CD14-positive monocyte (primary cell): ENCODE data around the gene TMEM214. TPM values are rescaled to one million over a fixed set of nuclear protein-coding genes. Genes with fewer than 3 reads are reported as not detected.

Experiments
- DNase-seq, 3 donors: peaks; one replicate each; pipeline ENCODE4 v3.0.0-alpha.2; 2011 to 2022
- H2AFZ ChIP-seq: 2 replicates; pipeline ENCODE4 v1.6.0; 2012; ENCODE audit warnings: mild to moderate bottlenecking, low read depth, low read length, inconsistent platforms; ENCODE audit not compliant: insufficient read depth, poor library complexity, severe bottlenecking
- H3K27ac ChIP-seq, 2 donors: 1 replicate in 1 of 2; 2 replicates in 1 of 2; pipeline ENCODE4 v1.5.1; 2012 to 2013; ENCODE audit warnings: low read length in 2 of 2, control low read depth in 1 of 2, inconsistent platforms in 1 of 2, low read depth in 1 of 2, mild to moderate bottlenecking in 1 of 2
- H3K27me3 ChIP-seq, 2 donors: one replicate each; pipeline versions ENCODE4 v1.6.0 to v1.6.1; 2011 to 2013; ENCODE audit warnings: low read length in 2 of 2; ENCODE audit not compliant: control insufficient read depth in 2 of 2, insufficient read depth in 2 of 2
- H3K36me3 ChIP-seq, 2 donors: replicated peaks in 1 of 2; 1 replicate in 1 of 2; 2 replicates in 1 of 2; pipeline versions ENCODE4 v1.5.1 to v1.6.1; 2012 to 2013; ENCODE audit warnings: low read length in 2 of 2, control low read depth in 1 of 2, inconsistent platforms in 1 of 2, mild to moderate bottlenecking in 1 of 2; ENCODE audit not compliant: insufficient read depth in 2 of 2, control insufficient read depth in 1 of 2
- H3K4me1 ChIP-seq, 2 donors: 1 replicate in 1 of 2; 2 replicates in 1 of 2; pipeline versions ENCODE4 v1.5.1 to v1.6.1; 2012 to 2013; ENCODE audit warnings: low read length in 2 of 2, control low read depth in 1 of 2, inconsistent platforms in 1 of 2, mild to moderate bottlenecking in 1 of 2, moderate library complexity in 1 of 2; ENCODE audit not compliant: insufficient read depth in 2 of 2, control insufficient read depth in 1 of 2
- H3K4me2 ChIP-seq: replicated peaks from 2 replicates; pipeline ENCODE3; 2012; ENCODE audit warnings: low read length, moderate library complexity, mild to moderate bottlenecking; ENCODE audit not compliant: poor library complexity, severe bottlenecking; ENCODE audit errors: extremely low read depth
- H3K4me3 ChIP-seq, 3 experiments: fragments of 200-600 bp in 1 of 3; sonication (generic) in 1 of 3; replicated peaks in 1 of 3; 1 replicate in 2 of 3; 2 replicates in 1 of 3; pipeline ENCODE4 v1.5.1; 2011 to 2013; ENCODE audit warnings: low read length in 3 of 3, mild to moderate bottlenecking in 3 of 3, control low read depth in 2 of 3, low read depth in 2 of 3, inconsistent platforms in 1 of 3, moderate library complexity in 1 of 3
- H3K79me2 ChIP-seq: 2 replicates; pipeline ENCODE4 v1.6.0; 2012; ENCODE audit warnings: mild to moderate bottlenecking, control low read depth, inconsistent platforms, low read length, moderate library complexity; ENCODE audit not compliant: insufficient read depth
- H3K9ac ChIP-seq: 2 replicates; pipeline ENCODE4 v1.6.0; 2017; ENCODE audit warnings: low read length, mild to moderate bottlenecking; ENCODE audit not compliant: insufficient read depth, poor library complexity, severe bottlenecking
- H3K9me3 ChIP-seq, 2 donors: replicated peaks in 1 of 2; 1 replicate in 1 of 2; 2 replicates in 1 of 2; pipeline versions ENCODE4 v1.5.1 to v1.6.1; 2012 to 2013; ENCODE audit warnings: low read length in 2 of 2, control low read depth in 1 of 2; ENCODE audit not compliant: control insufficient read depth in 1 of 2, insufficient read depth in 1 of 2
- H4K20me1 ChIP-seq: 2 replicates; pipeline ENCODE4 v1.6.0; 2012; ENCODE audit warnings: mild to moderate bottlenecking, low read length, control low read depth, moderate library complexity; ENCODE audit not compliant: insufficient read depth
- H3K27ac Mint-ChIP-seq, 7 donors: one replicate each; pipeline ENCODE4 v1.8.0; 2020; ENCODE audit warnings: mild to moderate bottlenecking in 7 of 7, mixed read lengths in 7 of 7, moderate library complexity in 6 of 7, inconsistent platforms in 2 of 7
- H3K27me3 Mint-ChIP-seq, 3 donors: one replicate each; pipeline ENCODE4 v1.8.0; 2021 to 2022; ENCODE audit warnings: low read depth in 3 of 3, mild to moderate bottlenecking in 3 of 3, mixed read lengths in 3 of 3, moderate library complexity in 3 of 3, inconsistent platforms in 1 of 3
- H3K36me3 Mint-ChIP-seq, 2 donors: one replicate each; pipeline ENCODE4 v1.8.0; 2020; ENCODE audit warnings: mixed read lengths in 2 of 2, inconsistent platforms in 1 of 2, mild to moderate bottlenecking in 1 of 2
- H3K4me1 Mint-ChIP-seq: one replicate; pipeline ENCODE4 v1.8.0; 2020; ENCODE audit warnings: mild to moderate bottlenecking, mixed read lengths
- H3K4me3 Mint-ChIP-seq, 2 donors: one replicate each; pipeline ENCODE4 v1.8.0; 2020; ENCODE audit warnings: mild to moderate bottlenecking in 2 of 2, mixed read lengths in 2 of 2, moderate library complexity in 1 of 2
- H3K9me3 Mint-ChIP-seq, 7 donors: one replicate each; pipeline ENCODE4 v1.8.0; 2020 to 2022; ENCODE audit warnings: mixed read lengths in 7 of 7, mild to moderate bottlenecking in 6 of 7, moderate library complexity in 6 of 7, inconsistent platforms in 2 of 7
- CTCF ChIP-seq: fragments of 200-600 bp; IDR thresholded peaks from one replicate; pipeline ENCODE4 v1.8.0; 2022; ENCODE audit warnings: antibody characterized with exemption, mild to moderate bottlenecking
- WGBS: methylation state at CpG from one replicate; pipeline ENCODE4 v1.1.5; 2013; ENCODE audit warnings: missing lambda C conversion rate; ENCODE audit not compliant: insufficient coverage; 5-methylcytosine and 5-hydroxymethylcytosine counted together
- intact Hi-C, 2 donors: fragments of 100-400 bp; cut with micrococcal nuclease; formaldehyde crosslinking; loops; one replicate each; pipeline versions ENCODE4 v1.15.0 to v1.15.1; 2023
- polyA plus RNA-seq, 3 donors: library from polyadenylated mRNA; depleted of rRNA in 1 of 3; unstranded in 2 of 3; stranded (reverse) in 1 of 3; fragments of 300-500 nt in 2 of 3; fragments of >200 nt in 1 of 3; fragmentation: Illumina TruSeq in 2 of 3; gene quantifications; 1 replicate in 2 of 3; 2 replicates in 1 of 3; pipeline ENCODE4 v1.2.3, GENCODE V29; 2012 to 2021

The TMEM214 gene
- polyA plus RNA-seq, 3 donors, result 18.3 to 61.7 (median 26.9) TPM

GRCh38 chr2:27051902-27052645 is 19.3 kb downstream of the TMEM214 start:
- peak overlapping the region; percentile 59 to 85 (median 64) for H3K4me3 ChIP-seq
- Mint-ChIP-seq H3K4me1 (peaks cover 19% of the 10 kb centered on the region), H3K9me3 (no peaks in the 10 kb centered on the region), H3K36me3 (peaks cover 15 to 28% of the 10 kb centered on the region in 2 donors), H3K27me3 (peaks cover 5 to 15% (median 12%) of the 10 kb centered on the region in 3 donors), H3K27ac (peak overlapping the region; percentile 28 to 74 (median 50)), H3K4me3 (peak overlapping the region; percentile 91 to 97)
- peak in 1 of 3 donors; percentile 16 for DNase-seq
- H3K36me3 ChIP-seq, result peaks cover 8 to 25% of the 10 kb centered on the region in 2 donors
- H2AFZ ChIP-seq, result peak overlapping the region; percentile 97
- H4K20me1 ChIP-seq, result no peaks in the 10 kb centered on the region
- peaks cover 19 to 30% of the 10 kb centered on the region in 2 donors for H3K4me1 ChIP-seq
- peak overlapping the region; percentile 90 for H3K4me2 ChIP-seq
- peak overlapping the region in 1 of 2 donors; percentile 75 for H3K27ac ChIP-seq
- TF ChIP-seq CTCF, result no peak
- intact Hi-C loops, result loop anchor here (5.0 kb wide), 1 partner anchor 35 kb away; the partner anchor contains the start of gene KHK (in 2 of the 2)
- WGBS, result 0% methylated on average over 8 of the region's 24 CpGs
- no peaks in the 10 kb centered on the region for H3K79me2 ChIP-seq
- no peaks in the 10 kb centered on the region for H3K9me3 ChIP-seq
- peaks cover 0 to 6% of the 10 kb centered on the region in 2 donors for H3K27me3 ChIP-seq
- H3K9ac ChIP-seq, result peak overlapping the region; percentile 67

- Histone ChIP-seq H3K4me1 (peaks cover 19 to 30% of the 10 kb centered on the region in 2 donors), H4K20me1 (no peaks in the 10 kb centered on the region), H3K9me3 (no peaks in the 10 kb centered on the region), H3K9ac (no peak overlapping the region), H3K79me2 (no peaks in the 10 kb centered on the region), H2AFZ (no peak overlapping the region), H3K4me3 (no peak overlapping the region), H3K4me2 (no peak overlapping the region), H3K36me3 (peaks cover 10 to 38% of the 10 kb centered on the region in 2 donors), H3K27me3 (peaks cover 0 to 6% of the 10 kb centered on the region in 2 donors), H3K27ac (no peak overlapping the region)
- intact Hi-C loops, result loop anchor here (5.0 kb wide), 1 partner anchor 34 kb away; the partner anchor contains the start of gene KHK (in 2 of the 2)
- no peak overlapping the region for H3K4me3 Mint-ChIP-seq
- H3K36me3 Mint-ChIP-seq, result peaks cover 15 to 28% of the 10 kb centered on the region in 2 donors
- no peak overlapping the region for H3K27ac Mint-ChIP-seq
- peaks cover 5 to 15% (median 12%) of the 10 kb centered on the region in 3 donors for H3K27me3 Mint-ChIP-seq
- H3K9me3 Mint-ChIP-seq, result no peaks in the 10 kb centered on the region
- 99% methylated on average over 11 of the region's 11 CpGs for WGBS
- no peak for TF ChIP-seq CTCF
- no peak for DNase-seq
- H3K4me1 Mint-ChIP-seq, result peaks cover 19% of the 10 kb centered on the region
Measured at GRCh38 chr2:27053321-27053720, 20.6 kb downstream of the TMEM214 start.
